Ishikawa (cell line): ENCODE data around the gene COL13A1.

Source experiments
- CEBPB ChIP-seq: IDR thresholded peaks from 2 replicates; pipeline ENCODE4 v1.6.1; 2012
- CREB1 ChIP-seq: IDR thresholded peaks from 2 replicates; pipeline ENCODE4 v1.6.1; 2012; ENCODE audit warnings: low read depth
- EGR1 ChIP-seq: IDR thresholded peaks from 2 replicates; pipeline ENCODE4 v1.6.1; 2012
- EP300 ChIP-seq: IDR thresholded peaks from 2 replicates; pipeline ENCODE4 v1.6.1; 2012; ENCODE audit warnings: borderline replicate concordance
- FOXM1 ChIP-seq: IDR thresholded peaks from 2 replicates; pipeline ENCODE4 v1.6.1; 2012; ENCODE audit warnings: low read depth, borderline replicate concordance
- MAX ChIP-seq: IDR thresholded peaks from 2 replicates; pipeline ENCODE4 v1.6.1; 2012
- NFIC ChIP-seq: IDR thresholded peaks from 2 replicates; pipeline ENCODE4 v1.6.1; 2012
- RAD21 ChIP-seq: IDR thresholded peaks from 2 replicates; pipeline ENCODE4 v1.6.1; 2012; ENCODE audit warnings: low read depth
- REST ChIP-seq: IDR thresholded peaks from 2 replicates; pipeline ENCODE4 v1.6.1; 2012; ENCODE audit warnings: low read depth, mild to moderate bottlenecking
- TAF1 ChIP-seq: IDR thresholded peaks from 2 replicates; pipeline ENCODE4 v1.6.1; 2012; ENCODE audit warnings: low read depth, mild to moderate bottlenecking
- TCF12 ChIP-seq: IDR thresholded peaks from 2 replicates; pipeline ENCODE4 v1.6.1; 2012; ENCODE audit warnings: low read depth
- TEAD4 ChIP-seq: IDR thresholded peaks from 2 replicates; pipeline ENCODE4 v1.6.1; 2012
- USF1 ChIP-seq: IDR thresholded peaks from 2 replicates; pipeline ENCODE4 v1.6.1; 2012
- YY1 ChIP-seq: IDR thresholded peaks from 2 replicates; pipeline ENCODE4 v1.6.1; 2012; ENCODE audit warnings: low read depth
- ZBTB7A ChIP-seq: IDR thresholded peaks from 2 replicates; pipeline ENCODE4 v1.6.1; 2012; ENCODE audit warnings: low read depth

The COL13A1 gene

GRCh38 chr10:69952069-69952800, 150.5 kb downstream of the COL13A1 start:
- TF ChIP-seq CEBPB (no peak), USF1 (no peak), TCF12 (no peak), EP300 (no peak), ZBTB7A (no peak), TAF1 (no peak), EGR1 (no peak), REST (no peak), TEAD4 (no peak), RAD21 (no peak), CREB1 (no peak), FOXM1 (no peak), MAX (no peak), YY1 (no peak), NFIC (no peak)

GRCh38 chr10:69952821-69953221, 151.1 kb downstream of the COL13A1 start:
- TF ChIP-seq TAF1: no peak
- TF ChIP-seq CREB1: no peak

- TF ChIP-seq USF1: no peak
- TF ChIP-seq EGR1: no peak
- TF ChIP-seq ZBTB7A: no peak
- no peak for TF ChIP-seq FOXM1
- TF ChIP-seq RAD21: no peak
- no peak for TF ChIP-seq REST
- TF ChIP-seq YY1: no peak
- no peak for TF ChIP-seq TCF12
- no peak for TF ChIP-seq MAX
These were observed 152.1 kb downstream of the COL13A1 start for GRCh38 chr10:69953851-69954250.

- TF ChIP-seq CEBPB: no peak
- TF ChIP-seq YY1: no peak
- TF ChIP-seq CREB1: no peak
- TF ChIP-seq REST: no peak
- TF ChIP-seq NFIC: no peak
- TF ChIP-seq ZBTB7A: no peak
- TF ChIP-seq TAF1: no peak
- no peak for TF ChIP-seq USF1
- no peak for TF ChIP-seq FOXM1
- TF ChIP-seq EP300: no peak
These were observed 153.6 kb downstream of the COL13A1 start for GRCh38 chr10:69955211-69955805.
